ENCODE measurements around the gene ZNF497. TPM values are rescaled to one million over a fixed set of nuclear protein-coding genes. Genes with fewer than 3 reads are reported as not detected.
A peak's percentile ranks its signal among the peaks of the same experiment; 100 is the strongest.
"Not testable (repeated sequence)": the region's sequence is repeated elsewhere in the genome, so short reads cannot be mapped to it uniquely, and the experiment has no call there.

The ZNF497 gene
- total and polyA plus RNA-seq, 9 of the 15 experiments (the other 6 are each of a cell fraction or from before 2014, with no cell fraction given), result 0.06 to 0.98 (median 0.44) TPM; not detected in 1

DNA sequence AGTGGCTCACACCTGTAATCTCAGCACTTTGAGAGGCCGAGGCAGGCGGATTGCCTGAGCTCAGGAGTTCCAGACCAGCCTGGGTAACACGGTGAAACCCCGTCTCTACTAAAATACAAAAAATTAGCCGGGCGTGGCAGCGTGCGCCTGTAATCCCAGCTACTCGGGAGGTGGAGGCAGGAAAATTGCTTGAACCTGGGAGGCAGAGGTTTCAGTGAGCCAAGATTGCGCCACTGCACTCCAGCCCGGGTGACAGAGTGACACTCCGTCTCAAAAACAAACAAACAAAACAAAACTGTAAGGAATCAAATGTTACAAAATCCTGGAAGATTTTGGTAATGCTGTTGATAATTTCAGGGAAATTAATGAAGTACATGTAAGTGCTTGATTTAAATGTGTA lies 14.5 kb downstream of the ZNF497 start:
- in situ Hi-C loops (cut with MboI); H3K79me2 ChIP-seq (ENCODE audit: control insufficient read depth, insufficient read depth, low read length); H3K27ac ChIP-seq (ENCODE audit: extremely low read depth, low read depth, low read length); H4K20me1 ChIP-seq (replicated peaks; ENCODE audit: control insufficient read depth, insufficient read depth, low read length); H3K9me3 ChIP-seq (replicated peaks; ENCODE audit: control insufficient read depth, insufficient read depth, low read depth, low read length); H3K9me1 ChIP-seq (ENCODE audit: control insufficient read depth, insufficient read depth, low read length); DNase-seq (ENCODE audit: extremely low read depth in 1 of 4, low spot score in 3 of 4); H3K36me3 ChIP-seq (ENCODE audit: control insufficient read depth, insufficient read depth, low read length); intact Hi-C loops (cut with micrococcal nuclease); H3K27me3 ChIP-seq (ENCODE audit: control insufficient read depth in 2 of 2, insufficient read depth in 2 of 2, low read length in 2 of 2); CTCF ChIA-PET (ENCODE audit: low intra/inter-chr PET ratio); FAIRE-seq; ATAC-seq: not testable (repeated sequence)
- WGBS (ENCODE audit: insufficient coverage, low coverage, missing lambda C conversion rate), result 1% methylated on average over 12 of the region's 12 CpGs
- Histone ChIP-seq H3K9ac (ENCODE audit: insufficient read depth in 1 of 2, low read depth in 2 of 2, low read length in 2 of 2) (peak overlapping the region; percentile 59 to 96; a peak in 3 of 4 replicates), H3K4me3 (peak overlapping the region; percentile 78), H2AFZ (ENCODE audit: low read depth, low read length) (peak overlapping the region; percentile 84), H3K4me1 (replicated peaks in 1 of 2; ENCODE audit: control insufficient read depth in 2 of 2, insufficient read depth in 2 of 2, low read length in 2 of 2) (peaks cover 5 to 21% of the 10 kb centered on the region in 2 experiments; a peak in 4 of 5 replicates), H3K4me2 (ENCODE audit: insufficient read depth, low read length) (peak overlapping the region; percentile 83)
- TSS peak; percentile 65 for BruUV-seq (replicated peaks)
- POLR2A ChIA-PET, result interaction anchor here (0.6 to 3.6 kb wide), 6 partner anchors 11 to 136 kb away, joined by 3 to 20 read pairs (median 4); partner anchors contain the start of gene ZNF497
- TF ChIP-seq, protein P1, sequence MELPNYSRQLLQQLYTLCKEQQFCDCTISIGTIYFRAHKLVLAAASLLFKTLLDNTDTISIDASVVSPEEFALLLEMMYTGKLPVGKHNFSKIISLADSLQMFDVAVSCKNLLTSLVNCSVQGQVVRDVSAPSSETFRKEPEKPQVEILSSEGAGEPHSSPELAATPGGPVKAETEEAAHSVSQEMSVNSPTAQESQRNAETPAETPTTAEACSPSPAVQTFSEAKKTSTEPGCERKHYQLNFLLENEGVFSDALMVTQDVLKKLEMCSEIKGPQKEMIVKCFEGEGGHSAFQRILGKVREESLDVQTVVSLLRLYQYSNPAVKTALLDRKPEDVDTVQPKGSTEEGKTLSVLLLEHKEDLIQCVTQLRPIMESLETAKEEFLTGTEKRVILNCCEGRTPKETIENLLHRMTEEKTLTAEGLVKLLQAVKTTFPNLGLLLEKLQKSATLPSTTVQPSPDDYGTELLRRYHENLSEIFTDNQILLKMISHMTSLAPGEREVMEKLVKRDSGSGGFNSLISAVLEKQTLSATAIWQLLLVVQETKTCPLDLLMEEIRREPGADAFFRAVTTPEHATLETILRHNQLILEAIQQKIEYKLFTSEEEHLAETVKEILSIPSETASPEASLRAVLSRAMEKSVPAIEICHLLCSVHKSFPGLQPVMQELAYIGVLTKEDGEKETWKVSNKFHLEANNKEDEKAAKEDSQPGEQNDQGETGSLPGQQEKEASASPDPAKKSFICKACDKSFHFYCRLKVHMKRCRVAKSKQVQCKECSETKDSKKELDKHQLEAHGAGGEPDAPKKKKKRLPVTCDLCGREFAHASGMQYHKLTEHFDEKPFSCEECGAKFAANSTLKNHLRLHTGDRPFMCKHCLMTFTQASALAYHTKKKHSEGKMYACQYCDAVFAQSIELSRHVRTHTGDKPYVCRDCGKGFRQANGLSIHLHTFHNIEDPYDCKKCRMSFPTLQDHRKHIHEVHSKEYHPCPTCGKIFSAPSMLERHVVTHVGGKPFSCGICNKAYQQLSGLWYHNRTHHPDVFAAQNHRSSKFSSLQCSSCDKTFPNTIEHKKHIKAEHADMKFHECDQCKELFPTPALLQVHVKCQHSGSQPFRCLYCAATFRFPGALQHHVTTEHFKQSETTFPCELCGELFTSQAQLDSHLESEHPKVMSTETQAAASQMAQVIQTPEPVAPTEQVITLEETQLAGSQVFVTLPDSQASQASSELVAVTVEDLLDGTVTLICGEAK (IDR thresholded peaks at IDR 0.05), result peak; percentile 27; the same call in 1 of the 2 replicates
- TF ChIP-seq, protein P1 (CRISPR knock-in tag; IDR thresholded peaks at IDR 0.05), result not testable (repeated sequence)
- TF ChIP-seq, protein P2, sequence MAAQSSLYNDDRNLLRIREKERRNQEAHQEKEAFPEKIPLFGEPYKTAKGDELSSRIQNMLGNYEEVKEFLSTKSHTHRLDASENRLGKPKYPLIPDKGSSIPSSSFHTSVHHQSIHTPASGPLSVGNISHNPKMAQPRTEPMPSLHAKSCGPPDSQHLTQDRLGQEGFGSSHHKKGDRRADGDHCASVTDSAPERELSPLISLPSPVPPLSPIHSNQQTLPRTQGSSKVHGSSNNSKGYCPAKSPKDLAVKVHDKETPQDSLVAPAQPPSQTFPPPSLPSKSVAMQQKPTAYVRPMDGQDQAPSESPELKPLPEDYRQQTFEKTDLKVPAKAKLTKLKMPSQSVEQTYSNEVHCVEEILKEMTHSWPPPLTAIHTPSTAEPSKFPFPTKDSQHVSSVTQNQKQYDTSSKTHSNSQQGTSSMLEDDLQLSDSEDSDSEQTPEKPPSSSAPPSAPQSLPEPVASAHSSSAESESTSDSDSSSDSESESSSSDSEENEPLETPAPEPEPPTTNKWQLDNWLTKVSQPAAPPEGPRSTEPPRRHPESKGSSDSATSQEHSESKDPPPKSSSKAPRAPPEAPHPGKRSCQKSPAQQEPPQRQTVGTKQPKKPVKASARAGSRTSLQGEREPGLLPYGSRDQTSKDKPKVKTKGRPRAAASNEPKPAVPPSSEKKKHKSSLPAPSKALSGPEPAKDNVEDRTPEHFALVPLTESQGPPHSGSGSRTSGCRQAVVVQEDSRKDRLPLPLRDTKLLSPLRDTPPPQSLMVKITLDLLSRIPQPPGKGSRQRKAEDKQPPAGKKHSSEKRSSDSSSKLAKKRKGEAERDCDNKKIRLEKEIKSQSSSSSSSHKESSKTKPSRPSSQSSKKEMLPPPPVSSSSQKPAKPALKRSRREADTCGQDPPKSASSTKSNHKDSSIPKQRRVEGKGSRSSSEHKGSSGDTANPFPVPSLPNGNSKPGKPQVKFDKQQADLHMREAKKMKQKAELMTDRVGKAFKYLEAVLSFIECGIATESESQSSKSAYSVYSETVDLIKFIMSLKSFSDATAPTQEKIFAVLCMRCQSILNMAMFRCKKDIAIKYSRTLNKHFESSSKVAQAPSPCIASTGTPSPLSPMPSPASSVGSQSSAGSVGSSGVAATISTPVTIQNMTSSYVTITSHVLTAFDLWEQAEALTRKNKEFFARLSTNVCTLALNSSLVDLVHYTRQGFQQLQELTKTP (IDR thresholded peaks at IDR 0.05; ENCODE audit: low read depth in 1 of 2, partially characterized antibody in 2 of 2), result peak in 1 of 2 experiments; percentile 25
- TF ChIP-seq PKNOX1 (IDR thresholded peaks at IDR 0.05), result peak; percentile 19; the same call in 1 of the 2 replicates
- TF ChIP-seq ZNF766 (CRISPR knock-in tag; conservative IDR thresholded peaks at IDR 0.05), result 0 out of 2 replicates have a peak, but pooled peaks have one; percentile 29
- 0 out of 2 replicates have a peak, but pooled peaks have one; percentile 29 for TF ChIP-seq CEBPG (CRISPR knock-in tag; IDR thresholded peaks at IDR 0.05)
- TF ChIP-seq CEBPG (tag; conservative IDR thresholded peaks at IDR 0.05 in 1 of 2, IDR thresholded peaks at IDR 0.05 in 1 of 2), result peak; percentile 60 to 82

Data from K562 (cell line).